Left renal pelvis (tissue), 4 donors: ENCODE data around the gene HPCAL1. TPM values are rescaled to one million over a fixed set of nuclear protein-coding genes. Genes with fewer than 3 reads are reported as not detected.

Source experiments
- DNase-seq, 4 donors: peaks; one replicate each; pipeline ENCODE4 v3.0.0-alpha.2; 2013; ENCODE audit warnings: low read depth in 4 of 4, low spot score in 3 of 4
- polyA plus RNA-seq, 4 donors: library from polyadenylated mRNA; unstranded; fragments of 120-200 nt; gene quantifications; one replicate each; pipeline ENCODE4 v1.2.1, GENCODE V29; 2013; ENCODE audit not compliant: insufficient read length in 4 of 4

HPCAL1 gene
- polyA plus RNA-seq, 4 donors = 10.9 to 35.4 (median 23.2) TPM

- no peak for DNase-seq
Observed at GRCh38 chr2:10413503-10413902, 110.8 kb downstream of the HPCAL1 start.

- DNase-seq = no peak
Observed at GRCh38 chr2:10413991-10414451, 111.3 kb downstream of the HPCAL1 start.

- DNase-seq = no peak
Observed at GRCh38 chr2:10414591-10414990, 111.9 kb downstream of the HPCAL1 start.

GRCh38 chr2:10415048-10415447 is 112.3 kb downstream of the HPCAL1 start:
- DNase-seq = no peak

GRCh38 chr2:10415640-10416039 is 112.9 kb downstream of the HPCAL1 start:
- DNase-seq = no peak

- DNase-seq = no peak
Observed at GRCh38 chr2:10417551-10418335, 115.0 kb downstream of the HPCAL1 start.

GRCh38 chr2:10419553-10420257 is 117.0 kb downstream of the HPCAL1 start:
- no peak for DNase-seq

GRCh38 chr2:10422251-10422650 is 119.5 kb downstream of the HPCAL1 start:
- no peak for DNase-seq

- DNase-seq = no peak
Observed at GRCh38 chr2:10422732-10423399, 120.2 kb downstream of the HPCAL1 start.

GRCh38 chr2:10423400-10423774 is 120.7 kb downstream of the HPCAL1 start:
- DNase-seq = no peak

GRCh38 chr2:10424051-10424450 is 121.3 kb downstream of the HPCAL1 start:
- DNase-seq = no peak

GRCh38 chr2:10424916-10425505 is 122.3 kb downstream of the HPCAL1 start:
- DNase-seq = no peak

- DNase-seq = no peak
Observed at GRCh38 chr2:10425699-10426098, 123.0 kb downstream of the HPCAL1 start.

GRCh38 chr2:10426726-10427617 is 124.3 kb downstream of the HPCAL1 start:
- no peak for DNase-seq

GRCh38 chr2:10427618-10427949 is 124.9 kb downstream of the HPCAL1 start:
- DNase-seq = no peak

- DNase-seq = no peak
Observed at GRCh38 chr2:10428355-10428754, 125.7 kb downstream of the HPCAL1 start.

- no peak for DNase-seq
Observed at GRCh38 chr2:10428924-10429323, 126.2 kb downstream of the HPCAL1 start.

GRCh38 chr2:10430886-10431622 is 128.3 kb downstream of the HPCAL1 start:
- DNase-seq = no peak

- no peak for DNase-seq
Observed at GRCh38 chr2:10431797-10432196, 129.1 kb downstream of the HPCAL1 start.
